GM12891 (cell line): Measurements from ENCODE around the gene MIER1.

Experiments used
- POLR2A ChIP-seq: IDR thresholded peaks from 2 replicates; pipeline ENCODE4 v1.6.1; 2011; ENCODE audit warnings: low read depth, low read length, control low read depth
- POLR2AphosphoS5 ChIP-seq: IDR thresholded peaks from 2 replicates; pipeline ENCODE4 v1.6.1; 2011; ENCODE audit warnings: low read depth, low read length, control low read depth

- TF ChIP-seq POLR2A (no peak), POLR2AphosphoS5 (no peak)
Observed at GRCh38 chr1:66932291-66932690, 7.5 kb downstream of the MIER1 start.
